ENCODE results near the gene CCDC188.

- TF ChIP-seq, protein P1, sequence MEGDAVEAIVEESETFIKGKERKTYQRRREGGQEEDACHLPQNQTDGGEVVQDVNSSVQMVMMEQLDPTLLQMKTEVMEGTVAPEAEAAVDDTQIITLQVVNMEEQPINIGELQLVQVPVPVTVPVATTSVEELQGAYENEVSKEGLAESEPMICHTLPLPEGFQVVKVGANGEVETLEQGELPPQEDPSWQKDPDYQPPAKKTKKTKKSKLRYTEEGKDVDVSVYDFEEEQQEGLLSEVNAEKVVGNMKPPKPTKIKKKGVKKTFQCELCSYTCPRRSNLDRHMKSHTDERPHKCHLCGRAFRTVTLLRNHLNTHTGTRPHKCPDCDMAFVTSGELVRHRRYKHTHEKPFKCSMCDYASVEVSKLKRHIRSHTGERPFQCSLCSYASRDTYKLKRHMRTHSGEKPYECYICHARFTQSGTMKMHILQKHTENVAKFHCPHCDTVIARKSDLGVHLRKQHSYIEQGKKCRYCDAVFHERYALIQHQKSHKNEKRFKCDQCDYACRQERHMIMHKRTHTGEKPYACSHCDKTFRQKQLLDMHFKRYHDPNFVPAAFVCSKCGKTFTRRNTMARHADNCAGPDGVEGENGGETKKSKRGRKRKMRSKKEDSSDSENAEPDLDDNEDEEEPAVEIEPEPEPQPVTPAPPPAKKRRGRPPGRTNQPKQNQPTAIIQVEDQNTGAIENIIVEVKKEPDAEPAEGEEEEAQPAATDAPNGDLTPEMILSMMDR (IDR thresholded peaks at IDR 0.05), result no peak
- TF ChIP-seq POLR2A (IDR thresholded peaks at IDR 0.05), result no peak
Measured at GRCh38 chr22:20151276-20151588, 377 bp upstream of the CCDC188 start.
